Vagina (tissue), 2 donors: ENCODE results near the gene CCDC88C. TPM values are rescaled to one million over a fixed set of nuclear protein-coding genes. Genes with fewer than 3 reads are reported as not detected.
"Not testable (repeated sequence)": the region's sequence is repeated elsewhere in the genome, so short reads cannot be mapped to it uniquely, and the experiment has no call there.

Source experiments
- DNase-seq, 2 donors: peaks; one replicate each; pipeline ENCODE4 v3.0.0-alpha.2; 2017; ENCODE audit errors: extremely low spot score in 2 of 2
- H3K27ac ChIP-seq: fragments of 200-600 bp; sonication (generic); one replicate; pipeline ENCODE4 v1.5.1; 2019
- H3K27me3 ChIP-seq: fragments of 200-600 bp; sonication (generic); one replicate; pipeline ENCODE4 v1.5.1; 2019
- H3K36me3 ChIP-seq, 2 donors: fragments of 200-600 bp; sonication (generic); one replicate each; pipeline ENCODE4 v1.5.1; 2017 to 2019
- H3K4me1 ChIP-seq: fragments of 200-600 bp; sonication (generic); one replicate; pipeline ENCODE4 v1.5.1; 2019
- H3K4me3 ChIP-seq, 2 donors: fragments of 200-600 bp; sonication (generic); 1 replicate in 1 of 2; 2 replicates in 1 of 2; pipeline ENCODE4 v1.5.1; 2016 to 2019
- H3K9me3 ChIP-seq: fragments of 200-600 bp; sonication (generic); one replicate; pipeline ENCODE4 v1.5.1; 2019
- CTCF ChIP-seq, 3 experiments: fragments of 450-650 bp in 2 of 3; fragments of 200-600 bp in 1 of 3; sonication (generic) in 1 of 3; IDR thresholded peaks; one replicate each; pipeline ENCODE4 v1.5.1; 2017 to 2019; ENCODE audit warnings: antibody characterized with exemption in 3 of 3, mild to moderate bottlenecking in 2 of 3, moderate library complexity in 2 of 3
- POLR2A ChIP-seq, 2 donors: fragments of 450-650 bp; IDR thresholded peaks; one replicate each; pipeline ENCODE4 v1.6.1; 2017; ENCODE audit warnings: antibody characterized with exemption in 2 of 2, mild to moderate bottlenecking in 2 of 2, moderate library complexity in 2 of 2
- POLR2AphosphoS5 ChIP-seq, 2 donors: sonication (generic); formaldehyde crosslinking; IDR thresholded peaks; one replicate each; pipeline ENCODE4 v1.9.0; 2017; ENCODE audit warnings: antibody characterized with exemption in 2 of 2, mild to moderate bottlenecking in 2 of 2, low read depth in 1 of 2; ENCODE audit not compliant: insufficient read depth in 1 of 2
- intact Hi-C: fragments of 100-400 bp; cut with DNase I; formaldehyde crosslinking; loops from one replicate; pipeline ENCODE4 v1.15.1; 2023
- total RNA-seq: library from RNA; depleted of rRNA; stranded (reverse); fragments of >200 nt; gene quantifications from one replicate; pipeline ENCODE4 v1.2.3, GENCODE V29; 2016

Gene CCDC88C
- total RNA-seq, 1 donor from 2014 or later: 42.2 TPM

GRCh38 chr14:91227183-91227628 is 190.4 kb downstream of the CCDC88C start:
- Histone ChIP-seq H3K4me1 (no peaks in the 10 kb centered on the region), H3K4me3 (no peak overlapping the region), H3K27ac (no peak overlapping the region), H3K9me3 (no peaks in the 10 kb centered on the region), H3K36me3 (peaks cover 0 to 10% of the 10 kb centered on the region in 2 donors), H3K27me3 (no peaks in the 10 kb centered on the region)
- TF ChIP-seq POLR2A (IDR thresholded peaks at IDR 0.05) (no peak), CTCF (IDR thresholded peaks at IDR 0.05) (no peak), POLR2AphosphoS5 (IDR thresholded peaks at IDR 0.05; ENCODE audit: insufficient read depth in 1 of 2, low read depth in 1 of 2) (no peak)
- intact Hi-C loops: no loop called here
- no peak for DNase-seq

- H3K27ac ChIP-seq, H3K36me3 ChIP-seq, H3K27me3 ChIP-seq, H3K9me3 ChIP-seq, H3K4me3 ChIP-seq, intact Hi-C loops, DNase-seq, H3K4me1 ChIP-seq: not testable (repeated sequence)
Measured at GRCh38 chr14:91226360-91226759, 191.3 kb downstream of the CCDC88C start.

GRCh38 chr14:91225025-91225424 is 192.6 kb downstream of the CCDC88C start:
- H3K4me3 ChIP-seq: no peak overlapping the region
- H3K36me3 ChIP-seq: peaks cover 0 to 10% of the 10 kb centered on the region in 2 donors
- no peaks in the 10 kb centered on the region for H3K27me3 ChIP-seq
- no peak overlapping the region for H3K27ac ChIP-seq
- DNase-seq: no peak
- H3K4me1 ChIP-seq: peaks cover 10% of the 10 kb centered on the region
- TF ChIP-seq POLR2A (IDR thresholded peaks at IDR 0.05) (no peak), CTCF (IDR thresholded peaks at IDR 0.05) (no peak), POLR2AphosphoS5 (IDR thresholded peaks at IDR 0.05; ENCODE audit: insufficient read depth in 1 of 2, low read depth in 1 of 2) (no peak)
- intact Hi-C loops: no loop called here
- H3K9me3 ChIP-seq: no peaks in the 10 kb centered on the region

- intact Hi-C loops: no loop called here
- no peak for DNase-seq
- Histone ChIP-seq H3K4me1 (peaks cover 19% of the 10 kb centered on the region), H3K27ac (no peak overlapping the region), H3K9me3 (no peaks in the 10 kb centered on the region), H3K4me3 (no peak overlapping the region), H3K27me3 (no peaks in the 10 kb centered on the region), H3K36me3 (peaks cover 0 to 10% of the 10 kb centered on the region in 2 donors)
- no peak for TF ChIP-seq POLR2A (IDR thresholded peaks at IDR 0.05)
- TF ChIP-seq POLR2AphosphoS5 (IDR thresholded peaks at IDR 0.05; ENCODE audit: insufficient read depth in 1 of 2, low read depth in 1 of 2): no peak
- no peak for TF ChIP-seq CTCF (IDR thresholded peaks at IDR 0.05)
Measured at GRCh38 chr14:91223028-91223783, 194.4 kb downstream of the CCDC88C start.

Other genes with a start within 250 kb of the CCDC88C start
- gene GPR68, start 173.1 kb downstream of the CCDC88C start, total RNA-seq: 4.2 TPM
- 61.6 TPM for gene PPP4R3A, start 92.5 kb upstream of the CCDC88C start, total RNA-seq